HEK293 (cell line): Measurements from ENCODE around the gene MAP3K13.

ENCODE experiments used
- CTCF ChIA-PET: fragments of 350-600 bp; formaldehyde crosslinking; extraction: SDS; loops from one replicate; lab custom pipeline; 2021; ENCODE audit warnings: antibody characterized with exemption; lab: Yijun Ruan, JAX
- POLR2A ChIA-PET: fragments of 300-600 bp; formaldehyde crosslinking; extraction: SDS; loops from one replicate; lab custom pipeline; 2020; ENCODE audit warnings: antibody characterized with exemption, inconsistent platforms; lab: Yijun Ruan, JAX
- H3K27ac ChIP-seq: fragments of 200-500 bp; sonication (Bioruptor generic); 2 replicates; pipeline ENCODE4 v1.5.1; 2014; ENCODE audit warnings: low read depth, low read length, control low read depth, inconsistent platforms; ENCODE audit errors: extremely low read depth
- H3K36me3 ChIP-seq, 2 experiments: fragments of 200-500 bp in 1 of 2; sonication (Bioruptor generic) in 1 of 2; 1 replicate in 1 of 2; 2 replicates in 1 of 2; pipeline ENCODE4 v1.5.1; 2014 to 2017; ENCODE audit warnings: inconsistent platforms in 2 of 2, low read length in 2 of 2; ENCODE audit not compliant: control insufficient read depth in 2 of 2, insufficient read depth in 1 of 2
- H3K4me1 ChIP-seq: fragments of 200-500 bp; sonication (Bioruptor generic); 2 replicates; pipeline ENCODE4 v1.5.1; 2014; ENCODE audit warnings: mild to moderate bottlenecking, low read length, inconsistent platforms; ENCODE audit not compliant: control insufficient read depth, insufficient read depth
- H3K4me3 ChIP-seq: 2 replicates; pipeline ENCODE4 v1.5.1; 2011; ENCODE audit warnings: low read depth, mild to moderate bottlenecking, control low read depth, low read length, moderate library complexity
- H3K9me3 ChIP-seq: fragments of 200-500 bp; sonication (Bioruptor generic); 2 replicates; pipeline ENCODE4 v1.5.1; 2014; ENCODE audit warnings: low read depth, low read length, inconsistent platforms; ENCODE audit not compliant: control insufficient read depth, insufficient read depth
- IKZF3 ChIP-seq: fragments of 450-650 bp; IDR thresholded peaks from 2 replicates; pipeline ENCODE4 v1.5.0; 2018; ENCODE audit warnings: missing biosample characterization, mild to moderate bottlenecking, missing genetic modification characterization, moderate library complexity
- KLF10 ChIP-seq: fragments of 450-650 bp; IDR thresholded peaks from 2 replicates; pipeline ENCODE4 v1.5.1; 2018; ENCODE audit warnings: missing biosample characterization, mild to moderate bottlenecking, missing genetic modification characterization
- MZF1 ChIP-seq: fragments of 450-650 bp; formaldehyde crosslinking; IDR thresholded peaks from 2 replicates; pipeline ENCODE4 v1.5.1; 2017; ENCODE audit warnings: missing biosample characterization, missing genetic modification characterization, borderline replicate concordance
- OSR2 ChIP-seq: fragments of 450-650 bp; formaldehyde crosslinking; IDR thresholded peaks from 2 replicates; pipeline ENCODE4 v1.5.1; 2016; ENCODE audit warnings: missing biosample characterization, missing genetic modification characterization
- PATZ1 ChIP-seq: fragments of 450-650 bp; formaldehyde crosslinking; IDR thresholded peaks from 2 replicates; pipeline ENCODE4 v1.5.1; 2016; ENCODE audit warnings: missing biosample characterization, missing genetic modification characterization
- SCRT2 ChIP-seq: fragments of 450-650 bp; formaldehyde crosslinking; IDR thresholded peaks from 2 replicates; pipeline ENCODE4 v1.5.1; 2016; ENCODE audit warnings: missing biosample characterization, missing genetic modification characterization
- SETDB1 ChIP-seq: IDR thresholded peaks from one replicate; pipeline ENCODE4 v1.6.1; 2017; ENCODE audit warnings: mild to moderate bottlenecking, low read length, moderate library complexity, mixed read lengths; ENCODE audit not compliant: insufficient read length
- ZBTB17 ChIP-seq: fragments of 450-650 bp; formaldehyde crosslinking; IDR thresholded peaks from 2 replicates; pipeline ENCODE4 v1.5.1; 2016; ENCODE audit warnings: missing biosample characterization, missing genetic modification characterization
- ZBTB48 ChIP-seq: fragments of 450-650 bp; formaldehyde crosslinking; IDR thresholded peaks from 2 replicates; pipeline ENCODE4 v1.5.1; 2016; ENCODE audit warnings: missing biosample characterization, missing genetic modification characterization
- ZFP37 ChIP-seq: fragments of 450-650 bp; formaldehyde crosslinking; IDR thresholded peaks from 2 replicates; pipeline ENCODE4 v1.5.1; 2016; ENCODE audit warnings: missing biosample characterization, missing genetic modification characterization
- ZNF184 ChIP-seq: fragments of 450-650 bp; IDR thresholded peaks from 2 replicates; pipeline ENCODE4 v1.5.1; 2018; ENCODE audit warnings: missing biosample characterization, mild to moderate bottlenecking, missing genetic modification characterization
- ZNF214 ChIP-seq: fragments of 450-650 bp; formaldehyde crosslinking; IDR thresholded peaks from 2 replicates; pipeline ENCODE4 v1.5.1; 2017; ENCODE audit warnings: missing biosample characterization, mild to moderate bottlenecking, missing genetic modification characterization, borderline replicate concordance
- ZNF449 ChIP-seq: fragments of 450-650 bp; formaldehyde crosslinking; IDR thresholded peaks from 2 replicates; pipeline ENCODE4 v1.5.1; 2017; ENCODE audit warnings: missing biosample characterization, mild to moderate bottlenecking, missing genetic modification characterization, moderate library complexity
- ZNF560 ChIP-seq: fragments of 450-650 bp; formaldehyde crosslinking; IDR thresholded peaks from 2 replicates; pipeline ENCODE4 v1.5.1; 2017; ENCODE audit warnings: missing biosample characterization, missing genetic modification characterization, borderline replicate concordance
- ZNF639 ChIP-seq: fragments of 450-650 bp; formaldehyde crosslinking; IDR thresholded peaks from 2 replicates; pipeline ENCODE4 v1.5.1; 2016; ENCODE audit warnings: missing biosample characterization, missing genetic modification characterization
- ZNF654 ChIP-seq: fragments of 450-650 bp; formaldehyde crosslinking; IDR thresholded peaks from 2 replicates; pipeline ENCODE4 v1.5.1; 2016; ENCODE audit warnings: low read depth, missing biosample characterization, missing genetic modification characterization
- ZNF660 ChIP-seq: fragments of 450-650 bp; IDR thresholded peaks from 2 replicates; pipeline ENCODE4 v1.5.1; 2018; ENCODE audit warnings: missing biosample characterization, mild to moderate bottlenecking, missing genetic modification characterization
- ZNF776 ChIP-seq: fragments of 450-650 bp; formaldehyde crosslinking; IDR thresholded peaks from 2 replicates; pipeline ENCODE4 v1.5.0; 2017; ENCODE audit warnings: missing biosample characterization, missing genetic modification characterization, borderline replicate concordance
- ZSCAN30 ChIP-seq: fragments of 450-650 bp; IDR thresholded peaks from 2 replicates; pipeline ENCODE4 v1.5.1; 2018; ENCODE audit warnings: missing biosample characterization, mild to moderate bottlenecking, missing genetic modification characterization, moderate library complexity
- TF ChIP-seq, protein P1 (sequence below): fragments of 450-650 bp; formaldehyde crosslinking; IDR thresholded peaks from 2 replicates; pipeline ENCODE4 v1.5.1; 2016; ENCODE audit warnings: missing biosample characterization, missing genetic modification characterization

MAP3K13 gene

GRCh38 chr3:185353225-185353624, 9.7 kb upstream of the MAP3K13 start (continued):
- TF ChIP-seq MZF1: no peak
- TF ChIP-seq ZNF660 (tag by site-specific recombination): no peak
- no peak for TF ChIP-seq ZNF776 (tag by site-specific recombination)
- no peak for TF ChIP-seq ZNF639 (tag by site-specific recombination)
- TF ChIP-seq ZSCAN30 (tag by site-specific recombination): no peak
- TF ChIP-seq SETDB1: no peak

DNA sequence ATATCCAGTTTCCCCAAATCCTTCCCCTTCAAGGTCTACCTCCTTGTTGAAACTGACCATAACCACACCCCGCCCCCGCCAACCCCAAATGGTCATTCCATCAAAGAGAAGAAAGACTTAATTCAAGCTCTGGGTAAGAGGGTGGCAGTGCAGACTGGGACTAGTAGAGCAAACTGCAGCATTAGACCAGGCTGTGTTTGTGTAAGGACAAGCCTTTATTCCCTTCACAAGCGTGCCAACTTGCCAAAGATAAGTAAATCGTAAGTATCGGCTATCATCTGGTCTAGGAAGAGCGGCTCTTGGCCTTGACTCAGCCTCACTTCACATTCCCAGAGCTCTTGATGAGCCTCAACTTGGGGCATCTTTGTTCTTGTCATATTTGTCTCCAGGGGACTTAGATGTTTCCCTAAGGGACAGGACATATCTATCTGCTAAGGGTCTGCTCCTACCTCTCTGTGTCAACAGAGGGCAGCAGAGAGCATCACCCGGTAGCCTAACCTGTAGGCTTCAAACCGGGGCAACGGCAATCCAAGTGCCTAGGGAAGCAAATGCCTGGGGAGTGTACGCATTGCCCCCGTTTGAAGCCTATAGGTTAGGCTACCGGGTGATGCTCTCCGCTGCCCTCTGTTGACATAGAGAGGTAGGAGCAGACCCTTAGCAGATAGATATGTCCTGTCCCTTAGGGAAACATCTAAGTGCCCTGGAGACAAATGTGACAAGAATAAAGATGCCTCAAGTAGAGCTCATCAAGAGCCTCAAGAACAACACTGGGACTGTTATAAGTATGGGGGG, 8.9 kb upstream of the MAP3K13 start:
- peak; percentile 74 for TF ChIP-seq IKZF3 (tag by site-specific recombination)
- 0 out of 2 replicates have a peak, but pooled peaks have one; percentile 29 for TF ChIP-seq PATZ1 (tag by site-specific recombination)
- 0 out of 2 replicates have a peak, but pooled peaks have one; percentile 20 for TF ChIP-seq ZSCAN30 (tag by site-specific recombination)
- peak; percentile 73 for TF ChIP-seq SCRT2 (tag by site-specific recombination)
- TF ChIP-seq OSR2 (tag by site-specific recombination): peak; percentile 52; the same call in 1 of the 2 replicates
- no peak for TF ChIP-seq ZNF560
- TF ChIP-seq KLF10 (tag by site-specific recombination): no peak
- no peak for TF ChIP-seq ZNF449 (tag by site-specific recombination)
- TF ChIP-seq ZNF660 (tag by site-specific recombination): peak; percentile 78
- peak; percentile 29 for TF ChIP-seq ZNF654 (tag by site-specific recombination)
- 0 out of 2 replicates have a peak, but pooled peaks have one; percentile 25 for TF ChIP-seq ZFP37 (tag by site-specific recombination)
- TF ChIP-seq, protein P1, sequence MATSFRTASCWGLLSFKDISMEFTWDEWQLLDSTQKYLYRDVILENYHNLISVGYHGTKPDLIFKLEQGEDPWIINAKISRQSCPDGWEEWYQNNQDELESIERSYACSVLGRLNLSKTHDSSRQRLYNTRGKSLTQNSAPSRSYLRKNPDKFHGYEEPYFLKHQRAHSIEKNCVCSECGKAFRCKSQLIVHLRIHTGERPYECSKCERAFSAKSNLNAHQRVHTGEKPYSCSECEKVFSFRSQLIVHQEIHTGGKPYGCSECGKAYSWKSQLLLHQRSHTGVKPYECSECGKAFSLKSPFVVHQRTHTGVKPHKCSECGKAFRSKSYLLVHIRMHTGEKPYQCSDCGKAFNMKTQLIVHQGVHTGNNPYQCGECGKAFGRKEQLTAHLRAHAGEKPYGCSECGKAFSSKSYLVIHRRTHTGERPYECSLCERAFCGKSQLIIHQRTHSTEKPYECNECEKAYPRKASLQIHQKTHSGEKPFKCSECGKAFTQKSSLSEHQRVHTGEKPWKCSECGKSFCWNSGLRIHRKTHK (tag by site-specific recombination): no peak
- TF ChIP-seq ZBTB17: peak; percentile 32; the same call in 1 of the 2 replicates
- no peak for TF ChIP-seq ZNF184
- TF ChIP-seq ZNF214: peak; percentile 96
- TF ChIP-seq ZBTB48 (tag by site-specific recombination): peak; percentile 68; the same call in 1 of the 2 replicates
- Histone ChIP-seq H3K4me1 (no peaks in the 10 kb centered on the region), H3K27ac (no peak overlapping the region), H3K4me3 (no peak overlapping the region), H3K36me3 (no peaks in the 10 kb centered on the region), H3K9me3 (no peaks in the 10 kb centered on the region)
- CTCF ChIA-PET: interaction anchor here (0.6 to 1.7 kb wide), 15 partner anchors 10 to 512 kb away, joined by 3 to 12 read pairs (median 4); partner anchors contain the start of gene MAP3K13
- POLR2A ChIA-PET: no interaction called here
